Activated naive CD8-positive, alpha-beta T cell (primary cell): Measurements from ENCODE around the gene IST1.

ENCODE experiments used
- H3K27ac Mint-ChIP-seq: one replicate; pipeline ENCODE4 v1.8.0; 2021; ENCODE audit warnings: mixed read lengths
- H3K27me3 Mint-ChIP-seq: one replicate; pipeline ENCODE4 v1.8.0; 2021; ENCODE audit warnings: mixed read lengths
- H3K36me3 Mint-ChIP-seq: one replicate; pipeline ENCODE4 v1.8.0; 2021; ENCODE audit warnings: mixed read lengths
- H3K4me1 Mint-ChIP-seq: one replicate; pipeline ENCODE4 v1.8.0; 2021; ENCODE audit warnings: low read depth, mixed read lengths
- H3K4me3 Mint-ChIP-seq: one replicate; pipeline ENCODE4 v1.8.0; 2021; ENCODE audit warnings: mild to moderate bottlenecking, mixed read lengths
- H3K9me3 Mint-ChIP-seq: one replicate; pipeline ENCODE4 v1.8.0; 2021; ENCODE audit warnings: low read depth, mixed read lengths

Gene IST1

GRCh38 chr16:71952825-71953224 lies 57.5 kb downstream of the IST1 start:
- H3K36me3 Mint-ChIP-seq = no peaks in the 10 kb centered on the region
- H3K27ac Mint-ChIP-seq = no peak overlapping the region
- peaks cover 4% of the 10 kb centered on the region for H3K27me3 Mint-ChIP-seq
- H3K4me1 Mint-ChIP-seq = peaks cover 5% of the 10 kb centered on the region
- no peaks in the 10 kb centered on the region for H3K9me3 Mint-ChIP-seq
- H3K4me3 Mint-ChIP-seq = no peak overlapping the region

GRCh38 chr16:71954180-71954579 lies 58.8 kb downstream of the IST1 start:
- Mint-ChIP-seq H3K27ac (no peak overlapping the region), H3K4me3 (no peak overlapping the region), H3K27me3 (peaks cover 4% of the 10 kb centered on the region), H3K36me3 (no peaks in the 10 kb centered on the region), H3K4me1 (peaks cover 5% of the 10 kb centered on the region), H3K9me3 (no peaks in the 10 kb centered on the region)

- Mint-ChIP-seq H3K9me3 (no peaks in the 10 kb centered on the region), H3K4me1 (peaks cover 5% of the 10 kb centered on the region), H3K4me3 (no peak overlapping the region), H3K27me3 (peaks cover 4% of the 10 kb centered on the region), H3K27ac (no peak overlapping the region), H3K36me3 (no peaks in the 10 kb centered on the region)
These were observed 59.4 kb downstream of the IST1 start for GRCh38 chr16:71954699-71955195.

GRCh38 chr16:71956486-71956885 lies 61.2 kb downstream of the IST1 start:
- no peaks in the 10 kb centered on the region for H3K9me3 Mint-ChIP-seq
- H3K4me3 Mint-ChIP-seq = no peak overlapping the region
- no peaks in the 10 kb centered on the region for H3K36me3 Mint-ChIP-seq
- no peak overlapping the region for H3K27ac Mint-ChIP-seq
- H3K4me1 Mint-ChIP-seq = peaks cover 5% of the 10 kb centered on the region
- no peaks in the 10 kb centered on the region for H3K27me3 Mint-ChIP-seq

- H3K4me3 Mint-ChIP-seq = no peak overlapping the region
- no peaks in the 10 kb centered on the region for H3K27me3 Mint-ChIP-seq
- H3K4me1 Mint-ChIP-seq = peaks cover 5% of the 10 kb centered on the region
- H3K9me3 Mint-ChIP-seq = no peaks in the 10 kb centered on the region
- H3K27ac Mint-ChIP-seq = no peak overlapping the region
- H3K36me3 Mint-ChIP-seq = no peaks in the 10 kb centered on the region
These were observed 66.0 kb downstream of the IST1 start for GRCh38 chr16:71961066-71962039.

- H3K4me3 Mint-ChIP-seq = no peak overlapping the region
- H3K36me3 Mint-ChIP-seq = no peaks in the 10 kb centered on the region
- H3K9me3 Mint-ChIP-seq = no peaks in the 10 kb centered on the region
- no peaks in the 10 kb centered on the region for H3K4me1 Mint-ChIP-seq
- H3K27me3 Mint-ChIP-seq = no peaks in the 10 kb centered on the region
- H3K27ac Mint-ChIP-seq = no peak overlapping the region
These were observed 68.0 kb downstream of the IST1 start for GRCh38 chr16:71963125-71963875.

- H3K9me3 Mint-ChIP-seq = no peaks in the 10 kb centered on the region
- no peaks in the 10 kb centered on the region for H3K36me3 Mint-ChIP-seq
- H3K4me1 Mint-ChIP-seq = no peaks in the 10 kb centered on the region
- no peak overlapping the region for H3K27ac Mint-ChIP-seq
- no peak overlapping the region for H3K4me3 Mint-ChIP-seq
- H3K27me3 Mint-ChIP-seq = no peaks in the 10 kb centered on the region
These were observed 69.9 kb downstream of the IST1 start for GRCh38 chr16:71965223-71965622.

GRCh38 chr16:71966932-71967331 lies 71.6 kb downstream of the IST1 start:
- H3K27me3 Mint-ChIP-seq = no peaks in the 10 kb centered on the region
- no peak overlapping the region for H3K27ac Mint-ChIP-seq
- no peaks in the 10 kb centered on the region for H3K4me1 Mint-ChIP-seq
- no peak overlapping the region for H3K4me3 Mint-ChIP-seq
- H3K9me3 Mint-ChIP-seq = no peaks in the 10 kb centered on the region
- H3K36me3 Mint-ChIP-seq = no peaks in the 10 kb centered on the region

- Mint-ChIP-seq H3K9me3 (no peaks in the 10 kb centered on the region), H3K4me1 (no peaks in the 10 kb centered on the region), H3K27ac (no peak overlapping the region), H3K27me3 (no peaks in the 10 kb centered on the region), H3K36me3 (no peaks in the 10 kb centered on the region), H3K4me3 (no peak overlapping the region)
These were observed 74.0 kb downstream of the IST1 start for GRCh38 chr16:71969353-71969752.

- Mint-ChIP-seq H3K27ac (no peak overlapping the region), H3K4me1 (no peaks in the 10 kb centered on the region), H3K4me3 (no peak overlapping the region), H3K9me3 (no peaks in the 10 kb centered on the region), H3K36me3 (no peaks in the 10 kb centered on the region), H3K27me3 (no peaks in the 10 kb centered on the region)
These were observed 76.2 kb downstream of the IST1 start for GRCh38 chr16:71971571-71971970.

GRCh38 chr16:71972356-71972755 lies 77.0 kb downstream of the IST1 start:
- no peaks in the 10 kb centered on the region for H3K9me3 Mint-ChIP-seq

GRCh38 chr16:71973001-71973400 lies 77.7 kb downstream of the IST1 start:
- Mint-ChIP-seq H3K27ac (no peak overlapping the region), H3K9me3 (no peaks in the 10 kb centered on the region)

More at GRCh38 chr16:71972356-71972755, 77.0 kb downstream of the IST1 start:
- Mint-ChIP-seq H3K36me3 (no peaks in the 10 kb centered on the region), H3K27me3 (no peaks in the 10 kb centered on the region), H3K27ac (no peak overlapping the region), H3K4me3 (no peak overlapping the region), H3K4me1 (no peaks in the 10 kb centered on the region)

GRCh38 chr16:71974068-71974818 lies 78.9 kb downstream of the IST1 start:
- no peaks in the 10 kb centered on the region for H3K27me3 Mint-ChIP-seq
- H3K27ac Mint-ChIP-seq = no peak overlapping the region
- H3K36me3 Mint-ChIP-seq = no peaks in the 10 kb centered on the region
- no peak overlapping the region for H3K4me3 Mint-ChIP-seq
- H3K4me1 Mint-ChIP-seq = no peaks in the 10 kb centered on the region
- no peaks in the 10 kb centered on the region for H3K9me3 Mint-ChIP-seq

More at GRCh38 chr16:71973001-71973400, 77.7 kb downstream of the IST1 start:
- H3K4me1 Mint-ChIP-seq = no peaks in the 10 kb centered on the region
- H3K36me3 Mint-ChIP-seq = no peaks in the 10 kb centered on the region
- H3K4me3 Mint-ChIP-seq = no peak overlapping the region
- H3K27me3 Mint-ChIP-seq = no peaks in the 10 kb centered on the region
